Vagina (tissue), 2 donors: ENCODE results near the gene MYO1E.

Experiments used
- POLR2A ChIP-seq, 2 donors: fragments of 450-650 bp; IDR thresholded peaks; one replicate each; pipeline ENCODE4 v1.6.1; 2017; ENCODE audit warnings: antibody characterized with exemption in 2 of 2, mild to moderate bottlenecking in 2 of 2, moderate library complexity in 2 of 2
- POLR2AphosphoS5 ChIP-seq, 2 donors: sonication (generic); formaldehyde crosslinking; IDR thresholded peaks; one replicate each; pipeline ENCODE4 v1.9.0; 2017; ENCODE audit warnings: antibody characterized with exemption in 2 of 2, mild to moderate bottlenecking in 2 of 2, low read depth in 1 of 2; ENCODE audit not compliant: insufficient read depth in 1 of 2
- TF ChIP-seq, protein P1 (sequence below), 3 experiments: fragments of 450-650 bp in 2 of 3; fragments of 200-600 bp in 1 of 3; sonication (generic) in 1 of 3; IDR thresholded peaks; one replicate each; pipeline ENCODE4 v1.5.1; 2017 to 2019; ENCODE audit warnings: antibody characterized with exemption in 3 of 3, mild to moderate bottlenecking in 2 of 3, moderate library complexity in 2 of 3

DNA sequence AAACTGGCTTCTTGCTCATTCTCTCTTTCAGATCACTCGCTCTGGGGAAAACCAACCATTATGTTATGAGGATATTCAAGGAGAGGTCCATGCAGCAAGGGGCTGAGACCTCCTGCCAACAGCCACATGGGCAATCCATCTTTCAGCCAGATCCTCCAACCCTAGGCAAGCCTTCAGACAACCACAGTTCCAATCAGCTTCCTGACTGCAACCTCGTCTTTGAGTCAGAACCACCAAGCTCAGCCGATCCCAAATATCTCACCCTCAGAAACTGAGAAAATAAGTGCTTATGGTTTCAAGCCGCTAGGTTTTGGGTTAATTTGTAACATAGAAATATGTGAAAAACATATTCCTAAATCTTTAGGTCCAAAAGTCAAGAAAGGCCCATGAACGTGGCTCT lies 155.8 kb downstream of the MYO1E start:
- TF ChIP-seq, protein P1, sequence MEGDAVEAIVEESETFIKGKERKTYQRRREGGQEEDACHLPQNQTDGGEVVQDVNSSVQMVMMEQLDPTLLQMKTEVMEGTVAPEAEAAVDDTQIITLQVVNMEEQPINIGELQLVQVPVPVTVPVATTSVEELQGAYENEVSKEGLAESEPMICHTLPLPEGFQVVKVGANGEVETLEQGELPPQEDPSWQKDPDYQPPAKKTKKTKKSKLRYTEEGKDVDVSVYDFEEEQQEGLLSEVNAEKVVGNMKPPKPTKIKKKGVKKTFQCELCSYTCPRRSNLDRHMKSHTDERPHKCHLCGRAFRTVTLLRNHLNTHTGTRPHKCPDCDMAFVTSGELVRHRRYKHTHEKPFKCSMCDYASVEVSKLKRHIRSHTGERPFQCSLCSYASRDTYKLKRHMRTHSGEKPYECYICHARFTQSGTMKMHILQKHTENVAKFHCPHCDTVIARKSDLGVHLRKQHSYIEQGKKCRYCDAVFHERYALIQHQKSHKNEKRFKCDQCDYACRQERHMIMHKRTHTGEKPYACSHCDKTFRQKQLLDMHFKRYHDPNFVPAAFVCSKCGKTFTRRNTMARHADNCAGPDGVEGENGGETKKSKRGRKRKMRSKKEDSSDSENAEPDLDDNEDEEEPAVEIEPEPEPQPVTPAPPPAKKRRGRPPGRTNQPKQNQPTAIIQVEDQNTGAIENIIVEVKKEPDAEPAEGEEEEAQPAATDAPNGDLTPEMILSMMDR (IDR thresholded peaks at IDR 0.05) = no peak
- TF ChIP-seq POLR2AphosphoS5 (IDR thresholded peaks at IDR 0.05; ENCODE audit: insufficient read depth in 1 of 2, low read depth in 1 of 2) (no peak), POLR2A (IDR thresholded peaks at IDR 0.05) (no peak)
